ENCODE results near the gene PDSS2. TPM values are rescaled to one million over a fixed set of nuclear protein-coding genes. Genes with fewer than 3 reads are reported as not detected.

The PDSS2 gene
- total RNA-seq, 1 donor from 2014 or later = 18.7 TPM

GRCh38 chr6:107318100-107318736 lies 141.1 kb downstream of the PDSS2 start:
- no peak overlapping the region for H3K4me3 ChIP-seq
- H3K27ac ChIP-seq = no peak overlapping the region
- intact Hi-C loops (cut with DNase I) = no loop called here
- H3K4me1 ChIP-seq = no peaks in the 10 kb centered on the region
- no peaks in the 10 kb centered on the region for H3K27me3 ChIP-seq
- no peaks in the 10 kb centered on the region for H3K9me3 ChIP-seq
- TF ChIP-seq POLR2A (IDR thresholded peaks at IDR 0.05) = no peak
- no peak for TF ChIP-seq CTCF (IDR thresholded peaks at IDR 0.05)
- no peak for TF ChIP-seq POLR2AphosphoS5 (IDR thresholded peaks at IDR 0.05; ENCODE audit: insufficient read depth in 1 of 2, low read depth in 1 of 2)
- H3K36me3 ChIP-seq = no peaks in the 10 kb centered on the region
- no peak for DNase-seq (ENCODE audit: extremely low spot score in 2 of 2)

- Histone ChIP-seq H3K4me1 (no peaks in the 10 kb centered on the region), H3K9me3 (no peaks in the 10 kb centered on the region), H3K36me3 (no peaks in the 10 kb centered on the region), H3K27me3 (no peaks in the 10 kb centered on the region), H3K4me3 (no peak overlapping the region), H3K27ac (no peak overlapping the region)
- intact Hi-C loops (cut with DNase I) = no loop called here
- TF ChIP-seq POLR2AphosphoS5 (IDR thresholded peaks at IDR 0.05; ENCODE audit: insufficient read depth in 1 of 2, low read depth in 1 of 2) (no peak), CTCF (IDR thresholded peaks at IDR 0.05) (no peak), POLR2A (IDR thresholded peaks at IDR 0.05) (no peak)
- no peak for DNase-seq (ENCODE audit: extremely low spot score in 2 of 2)
Measured at GRCh38 chr6:107315114-107315513, 144.2 kb downstream of the PDSS2 start.

- Histone ChIP-seq H3K9me3 (no peaks in the 10 kb centered on the region), H3K4me1 (no peaks in the 10 kb centered on the region), H3K36me3 (no peaks in the 10 kb centered on the region), H3K4me3 (no peak overlapping the region), H3K27me3 (no peaks in the 10 kb centered on the region), H3K27ac (no peak overlapping the region)
- TF ChIP-seq CTCF (IDR thresholded peaks at IDR 0.05) (no peak), POLR2AphosphoS5 (IDR thresholded peaks at IDR 0.05; ENCODE audit: insufficient read depth in 1 of 2, low read depth in 1 of 2) (no peak), POLR2A (IDR thresholded peaks at IDR 0.05) (no peak)
- DNase-seq (ENCODE audit: extremely low spot score in 2 of 2) = no peak
- intact Hi-C loops (cut with DNase I) = no loop called here
Measured at GRCh38 chr6:107314531-107314939, 144.8 kb downstream of the PDSS2 start.

- no peak for DNase-seq (ENCODE audit: extremely low spot score in 2 of 2)
- no peak for TF ChIP-seq POLR2A (IDR thresholded peaks at IDR 0.05)
- no peak for TF ChIP-seq POLR2AphosphoS5 (IDR thresholded peaks at IDR 0.05; ENCODE audit: insufficient read depth in 1 of 2, low read depth in 1 of 2)
- no peak for TF ChIP-seq CTCF (IDR thresholded peaks at IDR 0.05)
Measured at GRCh38 chr6:107313776-107314175, 145.6 kb downstream of the PDSS2 start.

GRCh38 chr6:107310362-107310761 lies 149.0 kb downstream of the PDSS2 start:
- Histone ChIP-seq H3K36me3 (no peaks in the 10 kb centered on the region), H3K9me3 (no peaks in the 10 kb centered on the region), H3K27ac (no peak overlapping the region), H3K4me3 (no peak overlapping the region), H3K27me3 (no peaks in the 10 kb centered on the region), H3K4me1 (no peaks in the 10 kb centered on the region)
- intact Hi-C loops (cut with DNase I) = no loop called here
- TF ChIP-seq POLR2A (IDR thresholded peaks at IDR 0.05) (no peak), CTCF (IDR thresholded peaks at IDR 0.05) (no peak), POLR2AphosphoS5 (IDR thresholded peaks at IDR 0.05; ENCODE audit: insufficient read depth in 1 of 2, low read depth in 1 of 2) (no peak)
- no peak for DNase-seq (ENCODE audit: extremely low spot score in 2 of 2)

More at GRCh38 chr6:107313776-107314175, 145.6 kb downstream of the PDSS2 start:
- Histone ChIP-seq H3K27ac (no peak overlapping the region), H3K4me3 (no peak overlapping the region), H3K36me3 (no peaks in the 10 kb centered on the region), H3K4me1 (no peaks in the 10 kb centered on the region), H3K27me3 (no peaks in the 10 kb centered on the region), H3K9me3 (no peaks in the 10 kb centered on the region)
- intact Hi-C loops (cut with DNase I) = no loop called here
